ENCODE results near the gene PTBP3.
A peak's percentile ranks its signal among the peaks of the same experiment; 100 is the strongest.
"Not testable (repeated sequence)": the region's sequence is repeated elsewhere in the genome, so short reads cannot be mapped to it uniquely, and the experiment has no call there.

Gene PTBP3

DNA sequence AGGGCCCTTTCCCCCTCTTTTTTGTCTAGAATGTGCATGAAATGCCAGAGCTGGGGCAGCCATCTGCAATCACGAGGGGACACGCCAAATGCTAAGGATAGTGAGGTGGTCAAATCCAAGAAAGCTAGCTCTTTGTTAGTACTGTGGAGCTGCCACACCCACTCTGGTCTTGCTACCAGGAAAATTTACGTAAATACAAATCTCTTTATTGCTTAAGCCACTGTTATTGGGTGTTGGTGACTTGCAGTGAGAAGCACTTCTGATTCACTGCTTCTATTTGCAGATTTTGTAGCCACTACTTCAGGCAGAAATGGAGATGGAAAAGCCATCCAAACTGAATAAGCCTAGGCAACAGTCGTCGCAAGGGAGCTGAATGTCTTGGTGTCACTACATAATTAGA lies 132.7 kb downstream of the PTBP3 start:
- peaks cover 11% of the 10 kb centered on the region for H3K9me3 Mint-ChIP-seq
- no peak overlapping the region for H3K4me3 Mint-ChIP-seq
- peaks cover 37% of the 10 kb centered on the region for H3K36me3 Mint-ChIP-seq (ENCODE audit: low read depth)
- TF ChIP-seq, protein P1, sequence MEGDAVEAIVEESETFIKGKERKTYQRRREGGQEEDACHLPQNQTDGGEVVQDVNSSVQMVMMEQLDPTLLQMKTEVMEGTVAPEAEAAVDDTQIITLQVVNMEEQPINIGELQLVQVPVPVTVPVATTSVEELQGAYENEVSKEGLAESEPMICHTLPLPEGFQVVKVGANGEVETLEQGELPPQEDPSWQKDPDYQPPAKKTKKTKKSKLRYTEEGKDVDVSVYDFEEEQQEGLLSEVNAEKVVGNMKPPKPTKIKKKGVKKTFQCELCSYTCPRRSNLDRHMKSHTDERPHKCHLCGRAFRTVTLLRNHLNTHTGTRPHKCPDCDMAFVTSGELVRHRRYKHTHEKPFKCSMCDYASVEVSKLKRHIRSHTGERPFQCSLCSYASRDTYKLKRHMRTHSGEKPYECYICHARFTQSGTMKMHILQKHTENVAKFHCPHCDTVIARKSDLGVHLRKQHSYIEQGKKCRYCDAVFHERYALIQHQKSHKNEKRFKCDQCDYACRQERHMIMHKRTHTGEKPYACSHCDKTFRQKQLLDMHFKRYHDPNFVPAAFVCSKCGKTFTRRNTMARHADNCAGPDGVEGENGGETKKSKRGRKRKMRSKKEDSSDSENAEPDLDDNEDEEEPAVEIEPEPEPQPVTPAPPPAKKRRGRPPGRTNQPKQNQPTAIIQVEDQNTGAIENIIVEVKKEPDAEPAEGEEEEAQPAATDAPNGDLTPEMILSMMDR (IDR thresholded peaks at IDR 0.05; ENCODE audit: unreplicated experiment in 3 of 3): no peak
- no peaks in the 10 kb centered on the region for H3K27me3 Mint-ChIP-seq (ENCODE audit: low read depth)
- no peak overlapping the region for H3K27ac Mint-ChIP-seq
- peaks cover 5% of the 10 kb centered on the region for H3K4me1 Mint-ChIP-seq

DNA sequence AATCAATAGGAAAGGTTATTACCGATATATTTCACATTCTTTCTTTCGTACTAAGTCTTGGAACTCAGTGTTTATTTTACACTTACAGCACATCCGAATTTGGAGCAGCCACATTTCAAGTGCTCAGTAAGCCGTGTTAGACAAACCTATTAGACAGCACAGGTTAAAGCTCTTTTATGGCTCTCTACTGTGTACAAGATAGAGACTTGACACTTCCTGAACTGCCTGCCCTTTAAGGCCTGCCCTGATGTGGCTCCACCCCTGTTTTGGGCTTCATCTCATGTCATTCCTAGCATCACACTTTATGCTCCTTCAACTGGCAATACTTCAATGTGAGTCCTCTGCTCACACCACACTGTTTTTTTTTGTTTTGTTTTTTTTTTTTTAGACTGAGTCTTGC lies 134.8 kb downstream of the PTBP3 start:
- Mint-ChIP-seq H3K4me3 (no peak overlapping the region), H3K27ac (peak overlapping the region in 1 of 3 experiments; percentile 14), H3K36me3 (ENCODE audit: low read depth) (peaks cover 17% of the 10 kb centered on the region), H3K27me3 (ENCODE audit: low read depth) (no peaks in the 10 kb centered on the region), H3K4me1 (peaks cover 18% of the 10 kb centered on the region), H3K9me3 (peaks cover 6% of the 10 kb centered on the region)
- TF ChIP-seq, protein P1 (IDR thresholded peaks at IDR 0.05; ENCODE audit: unreplicated experiment in 3 of 3): no peak

DNA sequence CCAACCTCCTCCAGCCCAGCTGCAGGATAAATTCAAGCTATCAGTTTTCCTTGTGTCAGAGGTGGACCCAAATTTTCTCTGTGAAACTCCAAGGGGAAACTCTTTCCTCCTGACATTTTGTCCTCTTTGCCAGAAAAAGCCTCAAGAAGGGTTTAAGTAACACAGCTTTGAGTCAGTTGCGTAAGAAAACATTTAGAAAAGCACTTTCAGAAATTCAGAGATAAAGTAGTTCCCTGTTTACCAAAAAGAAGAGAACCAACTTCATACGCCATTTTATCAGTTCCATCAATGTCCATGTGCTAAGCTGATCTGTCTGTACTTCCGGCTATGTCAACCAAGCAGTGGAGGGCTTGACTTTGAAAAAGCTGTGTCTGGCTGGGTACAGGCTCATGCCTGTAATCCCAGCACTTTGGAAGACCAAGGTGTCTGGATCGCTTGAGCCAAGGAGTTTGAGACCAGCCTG lies 138.4 kb downstream of the PTBP3 start:
- Mint-ChIP-seq H3K9me3 (peaks cover 2% of the 10 kb centered on the region), H3K27me3 (ENCODE audit: low read depth) (no peaks in the 10 kb centered on the region), H3K4me3 (no peak overlapping the region), H3K27ac (peak overlapping the region; percentile 72 to 96 (median 93)), H3K36me3 (ENCODE audit: low read depth) (peaks cover 10% of the 10 kb centered on the region), H3K4me1 (peaks cover 20% of the 10 kb centered on the region)
- TF ChIP-seq, protein P1 (IDR thresholded peaks at IDR 0.05; ENCODE audit: unreplicated experiment in 3 of 3): no peak

DNA sequence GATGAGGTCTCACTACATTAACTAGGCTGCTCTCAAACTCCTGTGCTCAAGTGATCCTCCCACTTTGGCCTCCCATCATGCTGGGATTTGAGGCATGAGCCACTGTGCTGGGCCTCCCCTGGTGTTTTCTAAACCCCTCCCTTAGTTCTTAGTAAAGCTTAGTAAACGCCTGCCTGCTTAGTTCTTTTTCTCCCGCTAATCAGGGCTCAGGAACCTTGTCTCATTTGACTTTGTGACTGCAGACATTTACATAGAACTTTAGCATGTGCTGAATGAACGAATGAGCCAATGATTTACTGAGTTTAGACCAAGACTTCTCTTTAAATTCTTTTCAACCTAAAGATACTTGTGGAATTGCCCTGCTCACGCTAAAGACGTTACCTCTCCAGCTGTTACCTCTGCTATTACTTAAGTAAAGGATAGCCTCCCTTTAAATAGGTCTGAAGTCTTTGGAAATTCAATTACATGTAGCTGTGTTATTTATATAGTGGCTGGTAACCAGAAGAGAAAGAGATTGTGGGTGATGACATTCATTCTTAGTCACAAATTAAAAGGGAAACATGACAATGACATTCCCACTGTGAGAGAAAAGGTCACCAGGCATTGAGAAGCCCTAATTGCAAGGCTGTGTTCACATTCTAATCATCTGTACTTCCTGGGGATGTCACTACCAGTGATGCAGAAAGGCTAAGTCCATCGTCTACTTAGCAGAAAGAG lies 139.7 kb downstream of the PTBP3 start:
- Mint-ChIP-seq H3K9me3 (peaks cover 2% of the 10 kb centered on the region), H3K27ac (peak overlapping the region; percentile 61 to 96 (median 74)), H3K36me3 (ENCODE audit: low read depth) (peaks cover 7% of the 10 kb centered on the region), H3K4me3 (no peak overlapping the region), H3K4me1 (peaks cover 20% of the 10 kb centered on the region), H3K27me3 (ENCODE audit: low read depth) (no peaks in the 10 kb centered on the region)
- TF ChIP-seq, protein P1 (IDR thresholded peaks at IDR 0.05; ENCODE audit: unreplicated experiment in 3 of 3): no peak

DNA sequence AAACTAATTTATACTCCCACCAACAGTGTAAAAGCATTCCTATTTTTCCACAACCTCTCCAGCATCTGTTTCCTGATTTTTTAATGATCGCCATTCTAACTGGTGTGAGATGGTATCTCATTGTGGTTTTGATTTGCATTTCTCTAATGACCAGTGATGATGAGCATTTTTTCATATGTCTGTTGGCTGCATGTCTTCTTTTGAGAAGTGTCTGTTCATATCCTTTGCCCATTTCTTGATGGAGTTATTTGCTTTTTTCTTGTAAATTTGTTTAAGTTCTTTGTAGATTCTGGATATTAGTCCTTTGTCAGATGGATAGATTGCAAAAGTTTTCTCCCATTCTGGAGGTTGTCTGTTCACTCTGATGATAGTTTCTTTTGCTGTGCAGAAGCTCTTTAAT lies 143.1 kb downstream of the PTBP3 start:
- H3K4me3 Mint-ChIP-seq; H3K27me3 Mint-ChIP-seq (ENCODE audit: low read depth); H3K36me3 Mint-ChIP-seq (ENCODE audit: low read depth); H3K27ac Mint-ChIP-seq; H3K9me3 Mint-ChIP-seq: not testable (repeated sequence)
- peaks cover 21% of the 10 kb centered on the region for H3K4me1 Mint-ChIP-seq

DNA sequence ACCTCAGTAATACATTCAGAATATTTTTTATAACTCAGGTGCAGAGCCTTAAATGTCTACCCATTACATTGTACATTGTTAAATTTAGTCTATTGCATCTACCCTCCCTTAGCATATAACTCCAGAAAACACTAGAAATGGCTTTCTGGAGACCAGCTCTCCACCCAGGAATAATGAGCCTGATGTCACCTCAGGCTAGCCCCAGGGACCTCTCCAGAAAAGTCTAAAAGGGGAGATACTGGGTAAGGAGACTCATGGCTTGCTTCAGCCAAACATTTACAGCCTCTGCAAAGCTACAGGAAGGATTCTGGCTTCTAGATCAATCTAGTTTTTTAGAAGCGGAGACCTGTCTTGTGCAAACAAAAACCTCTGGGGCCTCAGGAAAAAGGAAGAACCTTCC lies 144.5 kb downstream of the PTBP3 start:
- Mint-ChIP-seq H3K27ac (peak overlapping the region in 1 of 3 experiments; percentile 38), H3K4me1 (peaks cover 10% of the 10 kb centered on the region), H3K4me3 (no peak overlapping the region), H3K9me3 (peaks cover 2% of the 10 kb centered on the region), H3K27me3 (ENCODE audit: low read depth) (no peaks in the 10 kb centered on the region), H3K36me3 (ENCODE audit: low read depth) (peaks cover 7% of the 10 kb centered on the region)
- TF ChIP-seq, protein P1 (IDR thresholded peaks at IDR 0.05; ENCODE audit: unreplicated experiment in 3 of 3): no peak
